PC-3 (cell line): ENCODE measurements around the gene PES1. TPM values are rescaled to one million over a fixed set of nuclear protein-coding genes. Genes with fewer than 3 reads are reported as not detected.
"Not testable (repeated sequence)": the region's sequence is repeated elsewhere in the genome, so short reads cannot be mapped to it uniquely, and the experiment has no call there.

Source experiments
- ATAC-seq: fragments of 200-7000 bp; cut with Tn5 transposase; 2 replicates; pipeline ENCODE4 v1.9.1; 2020; ENCODE audit warnings: mild to moderate bottlenecking, moderate library complexity
- BruUV-seq: library from RNA; stranded (reverse); fragments of 400-500 nt; replicated peaks from 2 replicates; lab custom pipeline; 2021; lab: Mats Ljungman, UMichigan
- CTCF ChIA-PET: fragments of 300-600 bp; sonication (Branson Sonifier 250); formaldehyde crosslinking; loops from one replicate; lab custom pipeline; 2022; ENCODE audit warnings: antibody characterized with exemption; lab: Charles Lee
- POLR2A ChIA-PET: fragments of 300-600 bp; sonication (Branson Sonifier 250); formaldehyde crosslinking; loops from one replicate; lab custom pipeline; 2022; ENCODE audit warnings: antibody characterized with exemption; ENCODE audit not compliant: unreplicated experiment; lab: Charles Lee
- DNase-seq: peaks from one replicate; pipeline ENCODE4 v3.0.0-alpha.2; 2015
- H2AFZ ChIP-seq: fragments of 300-600 bp; sonication (generic); 2 replicates; pipeline ENCODE4 v1.6.0; 2016; ENCODE audit warnings: antibody characterized with exemption, low read length
- H3F3A ChIP-seq: fragments of 300-600 bp; sonication (generic); one replicate; pipeline ENCODE4 v1.6.0; 2017; ENCODE audit warnings: antibody characterized with exemption, low read length, control low read depth, mild to moderate bottlenecking; ENCODE audit not compliant: unreplicated experiment
- H3K27ac ChIP-seq: fragments of 300-600 bp; sonication (generic); 2 replicates; pipeline ENCODE4 v1.5.1; 2016; ENCODE audit warnings: mild to moderate bottlenecking, low read length
- H3K27me3 ChIP-seq: fragments of 300-600 bp; sonication (generic); 2 replicates; pipeline ENCODE4 v1.6.1; 2016; ENCODE audit warnings: low read length, mixed read lengths
- H3K36me3 ChIP-seq: fragments of 300-600 bp; sonication (generic); 2 replicates; pipeline ENCODE4 v1.6.1; 2016; ENCODE audit warnings: low read depth, mixed run types, low read length, mixed read lengths
- H3K4me1 ChIP-seq: fragments of 300-600 bp; sonication (generic); 2 replicates; pipeline ENCODE4 v1.5.1; 2016; ENCODE audit warnings: low read length; ENCODE audit not compliant: insufficient read depth
- H3K4me2 ChIP-seq: fragments of 300-600 bp; sonication (generic); 2 replicates; pipeline ENCODE4 v1.6.0; 2016; ENCODE audit warnings: low read length
- H3K4me3 ChIP-seq: fragments of 300-600 bp; sonication (generic); 2 replicates; pipeline ENCODE4 v1.5.1; 2016; ENCODE audit warnings: mild to moderate bottlenecking, low read length, mixed read lengths
- H3K79me2 ChIP-seq: fragments of 300-600 bp; sonication (generic); 2 replicates; pipeline ENCODE4 v1.6.1; 2017; ENCODE audit warnings: low read length, mixed read lengths
- H3K9ac ChIP-seq: fragments of 300-600 bp; sonication (generic); 2 replicates; pipeline ENCODE4 v1.6.0; 2016; ENCODE audit warnings: mild to moderate bottlenecking, low read length
- H3K9me2 ChIP-seq: fragments of 300-600 bp; sonication (generic); replicated peaks from 2 replicates; pipeline ENCODE4 v1.6.1; 2016; ENCODE audit warnings: mixed run types, low read length, mixed read lengths
- H3K9me3 ChIP-seq: fragments of 300-600 bp; sonication (generic); 2 replicates; pipeline ENCODE4 v1.6.1; 2016; ENCODE audit warnings: low read length, mixed read lengths
- H4K20me1 ChIP-seq: fragments of 300-600 bp; sonication (generic); 2 replicates; pipeline ENCODE4 v1.6.1; 2016; ENCODE audit warnings: low read length, mixed read lengths
- EZH2 ChIP-seq: fragments of 300-600 bp; sonication (generic); IDR thresholded peaks from one replicate; pipeline ENCODE4 v1.6.1; 2017; ENCODE audit warnings: antibody characterized with exemption, mild to moderate bottlenecking, low read length; ENCODE audit not compliant: unreplicated experiment
- EZH2phosphoT487 ChIP-seq: fragments of 300-600 bp; sonication (generic); IDR thresholded peaks from 2 replicates; pipeline ENCODE4 v1.6.1; 2018; ENCODE audit warnings: mild to moderate bottlenecking, antibody characterized with exemption, low read length, borderline replicate concordance
- intact Hi-C: fragments of 100-400 bp; cut with micrococcal nuclease; formaldehyde crosslinking; loops from 2 replicates; pipeline ENCODE4 v1.9.0; 2023
- total RNA-seq: library from RNA; depleted of rRNA; stranded (reverse); fragments of >200 nt; gene quantifications from 2 replicates; pipeline ENCODE4 v1.2.3, GENCODE V29; 2014
- TF ChIP-seq, protein P1 (sequence below): fragments of 300-600 bp; sonication (generic); conservative IDR thresholded peaks from 2 replicates; pipeline ENCODE4 v1.5.1; 2017; ENCODE audit warnings: antibody characterized with exemption, low read depth, mild to moderate bottlenecking, low read length

PES1 gene
- total RNA-seq, 1 experiment from 2014 or later = 105 TPM

DNA sequence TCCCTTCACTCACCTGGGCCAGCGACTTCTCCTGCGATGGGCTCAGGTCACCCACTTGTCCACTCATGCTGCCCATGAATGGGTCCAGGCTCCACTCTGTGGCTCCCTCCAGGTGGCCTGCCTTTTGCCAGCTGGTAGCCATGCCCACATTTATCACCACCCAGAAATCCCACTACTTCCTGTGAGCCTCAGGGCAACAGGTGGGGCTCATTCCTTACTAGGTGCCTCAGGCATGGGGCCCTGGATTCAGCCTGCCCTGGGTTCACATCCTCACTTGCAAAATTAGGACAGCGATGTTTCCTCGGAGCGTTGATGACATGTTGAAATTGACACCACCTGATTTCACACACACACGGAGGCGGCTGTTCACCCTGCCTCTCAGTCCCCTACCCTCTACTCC, 45.1 kb downstream of the PES1 start, which contains the start of gene SEC14L6:
Gene SEC14L6 (minus strand): TSS at position 126 of the 400 bp plus-strand sequence. CDS start 59 bp downstream, at position 67.
- TF ChIP-seq EZH2phosphoT487 (no peak), EZH2 (no peak)
- TF ChIP-seq, protein P1, sequence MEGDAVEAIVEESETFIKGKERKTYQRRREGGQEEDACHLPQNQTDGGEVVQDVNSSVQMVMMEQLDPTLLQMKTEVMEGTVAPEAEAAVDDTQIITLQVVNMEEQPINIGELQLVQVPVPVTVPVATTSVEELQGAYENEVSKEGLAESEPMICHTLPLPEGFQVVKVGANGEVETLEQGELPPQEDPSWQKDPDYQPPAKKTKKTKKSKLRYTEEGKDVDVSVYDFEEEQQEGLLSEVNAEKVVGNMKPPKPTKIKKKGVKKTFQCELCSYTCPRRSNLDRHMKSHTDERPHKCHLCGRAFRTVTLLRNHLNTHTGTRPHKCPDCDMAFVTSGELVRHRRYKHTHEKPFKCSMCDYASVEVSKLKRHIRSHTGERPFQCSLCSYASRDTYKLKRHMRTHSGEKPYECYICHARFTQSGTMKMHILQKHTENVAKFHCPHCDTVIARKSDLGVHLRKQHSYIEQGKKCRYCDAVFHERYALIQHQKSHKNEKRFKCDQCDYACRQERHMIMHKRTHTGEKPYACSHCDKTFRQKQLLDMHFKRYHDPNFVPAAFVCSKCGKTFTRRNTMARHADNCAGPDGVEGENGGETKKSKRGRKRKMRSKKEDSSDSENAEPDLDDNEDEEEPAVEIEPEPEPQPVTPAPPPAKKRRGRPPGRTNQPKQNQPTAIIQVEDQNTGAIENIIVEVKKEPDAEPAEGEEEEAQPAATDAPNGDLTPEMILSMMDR = no peak
- Histone ChIP-seq H4K20me1 (no peaks in the 10 kb centered on the region), H3F3A (no peaks in the 10 kb centered on the region), H3K9me3 (no peaks in the 10 kb centered on the region), H3K4me3 (no peak within 1 kb of the TSS), H3K4me1 (no peaks in the 10 kb centered on the region), H3K4me2 (no peak within 1 kb of the TSS), H3K9ac (no peak within 1 kb of the TSS), H3K27ac (no peak within 1 kb of the TSS), H2AFZ (no peak within 1 kb of the TSS), H3K27me3 (no peaks in the 10 kb centered on the region), H3K9me2 (no peaks in the 10 kb centered on the region), H3K79me2 (no peaks in the 10 kb centered on the region), H3K36me3 (no peaks in the 10 kb centered on the region)
- ChIA-PET POLR2A (no interaction called here), CTCF (no interaction called here)
- intact Hi-C loops = no loop called here
- DNase-seq (no peak), ATAC-seq (no peak)
- no TSS peak for BruUV-seq

DNA sequence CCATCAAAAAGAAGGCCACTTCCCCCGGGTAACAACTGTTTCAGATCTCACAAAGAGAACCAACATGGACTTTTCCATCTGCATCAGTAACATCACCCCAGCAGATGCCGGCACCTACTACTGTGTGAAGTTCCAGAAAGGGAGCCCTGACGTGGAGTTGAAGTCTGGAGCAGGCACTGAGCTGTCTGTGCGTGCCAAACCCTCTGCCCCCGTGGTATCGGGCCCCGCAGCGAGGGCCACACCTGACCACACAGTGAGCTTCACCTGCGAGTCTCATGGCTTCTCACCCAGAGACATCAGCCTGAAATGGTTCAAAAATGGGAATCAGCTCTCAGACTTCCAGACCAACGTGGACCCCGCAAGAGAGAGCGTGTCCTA, 48.9 kb downstream of the PES1 start:
- ChIA-PET POLR2A (no interaction called here), CTCF (no interaction called here)
- H2AFZ ChIP-seq = no peak overlapping the region
- no peak for DNase-seq
- H3K36me3 ChIP-seq = no peaks in the 10 kb centered on the region
- TF ChIP-seq, protein P1 = no peak
- TF ChIP-seq EZH2phosphoT487 (no peak), EZH2 (no peak)
- no TSS peak for BruUV-seq
- H3K4me3 ChIP-seq = no peak overlapping the region
- no peak overlapping the region for H3K4me2 ChIP-seq
- H3K9me2 ChIP-seq = no peaks in the 10 kb centered on the region
- H3K27me3 ChIP-seq = no peaks in the 10 kb centered on the region
- H4K20me1 ChIP-seq = no peaks in the 10 kb centered on the region
- intact Hi-C loops = no loop called here
- no peaks in the 10 kb centered on the region for H3F3A ChIP-seq
- H3K9me3 ChIP-seq = no peaks in the 10 kb centered on the region
- ATAC-seq = no peak
- no peak overlapping the region for H3K27ac ChIP-seq
- H3K9ac ChIP-seq = no peak overlapping the region
- H3K4me1 ChIP-seq = no peaks in the 10 kb centered on the region
- H3K79me2 ChIP-seq = no peaks in the 10 kb centered on the region

DNA sequence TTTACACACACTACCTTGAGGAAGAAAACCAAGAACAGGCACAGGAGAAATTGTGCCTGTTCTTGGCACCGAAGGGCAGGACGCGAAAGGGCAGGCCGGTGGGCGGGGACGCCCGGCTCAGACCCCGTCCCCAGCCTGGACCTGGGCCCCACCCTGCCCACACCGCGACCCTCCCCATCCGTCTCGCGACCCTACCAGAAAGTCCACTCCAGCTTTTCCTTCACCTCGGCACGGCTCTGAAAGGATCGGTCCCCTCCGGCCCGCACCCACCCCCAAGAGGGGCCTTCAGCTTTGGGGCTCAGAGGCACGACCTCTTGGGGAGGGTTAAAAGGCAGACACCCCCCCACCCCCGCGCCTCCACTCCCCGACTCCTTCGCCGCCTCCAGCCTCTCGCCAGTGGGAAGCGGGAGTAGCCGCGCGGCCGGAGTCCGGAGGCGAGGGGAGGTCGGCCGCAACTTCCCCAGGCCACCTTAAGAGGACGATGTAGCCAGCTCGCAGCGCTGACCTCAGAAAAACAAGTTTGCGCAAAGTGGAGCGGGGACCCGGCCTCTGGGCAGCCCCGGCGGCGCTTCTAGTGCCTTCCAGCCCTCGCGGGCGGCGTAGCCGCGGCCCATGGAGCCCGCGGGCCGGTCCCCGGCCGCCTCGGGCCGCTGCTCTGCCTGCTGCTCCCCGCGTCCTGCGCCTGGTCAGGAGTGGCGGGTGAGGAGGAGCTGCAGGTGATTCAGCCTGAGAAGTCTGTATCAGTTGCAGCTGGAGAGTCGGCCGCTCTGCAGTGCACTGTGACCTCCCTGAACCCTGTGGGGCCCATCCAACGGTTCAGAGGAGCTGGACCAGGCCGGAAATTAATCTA, 49.5 kb downstream of the PES1 start:
- POLR2A ChIA-PET = no interaction called here
- Histone ChIP-seq H3F3A (no peaks in the 10 kb centered on the region), H3K36me3 (no peaks in the 10 kb centered on the region), H3K79me2 (no peaks in the 10 kb centered on the region), H3K9me2 (no peaks in the 10 kb centered on the region), H3K9ac (no peak overlapping the region), H3K4me1 (no peaks in the 10 kb centered on the region), H3K27me3 (no peaks in the 10 kb centered on the region), H2AFZ (no peak overlapping the region), H3K4me3 (no peak overlapping the region), H3K4me2 (no peak overlapping the region), H4K20me1 (no peaks in the 10 kb centered on the region), H3K27ac (no peak overlapping the region), H3K9me3 (no peaks in the 10 kb centered on the region)
- no peak for ATAC-seq
- DNase-seq = no peak
- no peak for TF ChIP-seq EZH2
- TF ChIP-seq, protein P1 = no peak
- no peak for TF ChIP-seq EZH2phosphoT487
- CTCF ChIA-PET = no interaction called here
- intact Hi-C loops = no loop called here
- no TSS peak for BruUV-seq

DNA sequence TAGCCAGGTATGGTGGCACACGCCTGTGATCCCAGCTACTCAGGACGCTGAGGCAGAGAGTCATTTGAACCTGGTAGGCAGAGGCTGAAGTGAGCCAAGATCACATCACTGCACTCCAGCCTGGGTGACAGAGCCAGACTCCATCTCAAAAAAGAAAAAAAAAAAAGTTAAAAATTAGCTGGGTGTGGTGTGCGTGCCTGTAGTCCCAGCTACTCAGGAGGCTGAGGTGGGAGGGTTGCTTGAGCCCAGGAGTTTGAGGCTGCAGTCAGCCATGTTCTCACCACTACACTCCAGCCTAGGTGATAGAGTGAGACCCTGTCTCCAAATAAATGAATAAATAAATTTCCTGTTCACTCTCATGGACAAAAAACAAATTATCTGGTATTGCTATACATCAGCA, 50.2 kb downstream of the PES1 start:
- ATAC-seq, H3K79me2 ChIP-seq, H3K4me2 ChIP-seq, H3K27ac ChIP-seq, DNase-seq, H3F3A ChIP-seq, H3K9ac ChIP-seq, H3K9me2 ChIP-seq, H2AFZ ChIP-seq, intact Hi-C loops, H3K9me3 ChIP-seq, BruUV-seq, H3K36me3 ChIP-seq, POLR2A ChIA-PET, H4K20me1 ChIP-seq, H3K27me3 ChIP-seq, H3K4me1 ChIP-seq, CTCF ChIA-PET, H3K4me3 ChIP-seq: not testable (repeated sequence)
